ENCODE results near the gene GABRG3.
A peak's percentile ranks its signal among the peaks of the same experiment; 100 is the strongest.

The GABRG3 gene

DNA sequence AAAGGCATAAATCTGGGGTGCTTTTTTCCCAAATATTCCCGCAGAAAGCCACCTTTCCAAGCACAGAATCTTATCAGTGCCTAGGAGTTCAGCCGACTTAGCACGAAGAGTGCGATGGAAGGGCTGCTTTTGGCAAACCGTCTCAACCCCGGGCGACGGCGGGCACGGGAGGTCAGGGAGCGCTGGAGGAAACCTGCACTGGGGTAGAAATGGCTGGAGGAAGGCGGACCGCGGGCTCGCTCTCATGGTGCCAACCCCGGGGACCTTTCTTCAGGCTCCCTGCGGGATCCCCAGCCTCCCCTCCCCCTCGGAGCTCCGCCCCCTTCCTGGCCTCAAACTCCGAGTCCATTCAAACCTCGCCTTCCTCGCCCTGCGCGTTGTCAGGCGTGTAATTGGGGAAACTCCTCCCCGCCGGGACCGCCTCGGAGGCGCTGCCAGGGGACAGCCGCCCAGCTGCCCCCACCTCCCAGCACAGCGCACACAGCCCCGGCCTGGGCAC is at the start of gene GABRG3:
Gene GABRG3 (plus strand): TSS at position 470 of the 499 bp plus-strand sequence.
- H3K4me3 ChIP-seq (ENCODE audit: low read depth, low read length): peak within 1 kb of the TSS; percentile 33

DNA sequence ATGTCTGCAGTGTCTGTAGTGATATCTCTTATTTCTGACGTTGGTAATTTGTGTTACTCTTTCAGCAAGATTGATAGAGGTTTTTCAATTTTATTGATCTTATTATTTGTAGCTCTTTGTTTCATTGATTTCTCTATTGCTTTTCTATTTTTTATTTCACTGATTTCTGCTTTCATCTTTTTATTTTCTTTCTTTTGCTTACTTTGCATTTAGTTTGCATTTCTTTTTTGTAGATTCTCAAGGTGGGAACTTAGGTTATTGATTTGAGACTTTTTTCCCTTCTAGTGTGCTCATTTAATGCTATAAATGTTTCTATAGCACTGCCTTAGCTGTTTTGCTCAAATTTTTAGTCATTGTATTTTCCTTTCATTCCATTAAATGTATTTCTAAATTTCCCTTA is 49.5 kb upstream of the GABRG3 start:
- no peak overlapping the region for H3K4me3 ChIP-seq (ENCODE audit: low read depth, low read length)

- no peak overlapping the region for H3K4me3 ChIP-seq (ENCODE audit: low read depth, low read length)
Observed at GRCh38 chr15:26926081-26926480, 44.9 kb upstream of the GABRG3 start.

GRCh38 chr15:26928051-26928450 is 42.9 kb upstream of the GABRG3 start:
- H3K4me3 ChIP-seq (ENCODE audit: low read depth, low read length): no peak overlapping the region

DNA sequence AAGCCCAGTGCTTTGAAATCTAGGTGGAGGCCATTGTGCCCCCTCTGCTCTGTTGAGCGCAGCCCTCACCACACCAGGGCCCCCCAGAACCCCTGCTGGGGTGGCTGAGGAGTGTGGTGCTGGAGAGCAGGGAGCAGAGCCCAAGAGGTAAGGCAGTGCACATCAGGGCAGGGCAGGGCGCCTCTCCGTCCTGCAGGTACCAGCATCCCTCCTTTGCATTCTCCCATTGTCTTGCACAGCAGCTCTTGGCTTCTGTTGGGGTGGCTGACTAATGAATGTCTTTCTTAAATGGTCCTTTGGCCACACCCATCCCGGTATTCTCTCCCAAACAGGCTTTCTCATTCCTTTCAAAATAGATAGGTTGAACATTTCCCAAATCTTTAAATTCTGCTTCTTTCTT is 41.4 kb upstream of the GABRG3 start:
- H3K4me3 ChIP-seq (ENCODE audit: low read depth, low read length): no peak overlapping the region

GRCh38 chr15:26934848-26935247 is 36.1 kb upstream of the GABRG3 start:
- no peak overlapping the region for H3K4me3 ChIP-seq (ENCODE audit: low read depth, low read length)

DNA sequence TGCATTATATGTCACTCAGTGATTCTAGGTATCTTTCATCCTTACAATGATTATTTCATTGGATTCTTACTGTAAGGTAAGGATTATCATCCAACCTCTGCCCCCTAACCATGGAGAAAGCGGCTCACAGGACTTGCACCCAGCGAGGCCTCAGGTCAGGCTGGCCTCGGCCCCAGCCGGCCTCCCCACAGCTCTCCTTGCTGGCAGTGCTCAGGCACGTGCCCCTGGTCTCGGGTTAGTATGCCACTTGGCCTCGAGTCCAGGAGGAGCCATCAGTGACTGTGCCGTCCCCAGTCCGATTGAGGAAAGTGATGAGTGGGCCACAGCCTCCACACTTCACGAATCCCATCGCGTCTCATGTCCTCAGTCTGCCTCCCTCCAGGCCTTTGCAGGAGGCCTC is 35.7 kb upstream of the GABRG3 start:
- no peak overlapping the region for H3K4me3 ChIP-seq (ENCODE audit: low read depth, low read length)

- H3K4me3 ChIP-seq (ENCODE audit: low read depth, low read length): no peak overlapping the region
Observed at GRCh38 chr15:26936502-26936901, 34.5 kb upstream of the GABRG3 start.

- no peak overlapping the region for H3K4me3 ChIP-seq (ENCODE audit: low read depth, low read length)
Observed at GRCh38 chr15:26937134-26937533, 33.8 kb upstream of the GABRG3 start.

DNA sequence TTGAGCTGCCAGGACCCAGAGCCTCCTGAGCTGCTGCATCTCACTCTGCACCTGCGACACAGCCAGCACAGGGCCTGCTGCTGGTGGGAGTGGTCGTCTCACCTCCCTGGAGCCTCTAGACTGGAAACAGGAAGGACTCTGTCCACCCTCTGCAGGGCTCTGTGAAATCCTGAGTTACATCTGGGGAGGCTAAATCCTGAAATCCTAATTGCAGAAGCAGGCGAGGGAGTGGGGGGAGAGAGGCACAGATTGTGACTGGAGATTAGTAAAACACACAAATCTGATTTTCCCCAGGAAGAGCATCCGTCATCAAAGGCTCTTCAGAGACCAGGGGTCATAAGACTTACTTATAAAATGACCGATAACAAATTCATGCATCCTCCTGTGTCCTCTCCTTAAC is 31.6 kb upstream of the GABRG3 start:
- H3K4me3 ChIP-seq (ENCODE audit: low read depth, low read length): no peak overlapping the region

- H3K4me3 ChIP-seq (ENCODE audit: low read depth, low read length): no peak overlapping the region
Observed at GRCh38 chr15:26941489-26941888, 29.5 kb upstream of the GABRG3 start.

DNA sequence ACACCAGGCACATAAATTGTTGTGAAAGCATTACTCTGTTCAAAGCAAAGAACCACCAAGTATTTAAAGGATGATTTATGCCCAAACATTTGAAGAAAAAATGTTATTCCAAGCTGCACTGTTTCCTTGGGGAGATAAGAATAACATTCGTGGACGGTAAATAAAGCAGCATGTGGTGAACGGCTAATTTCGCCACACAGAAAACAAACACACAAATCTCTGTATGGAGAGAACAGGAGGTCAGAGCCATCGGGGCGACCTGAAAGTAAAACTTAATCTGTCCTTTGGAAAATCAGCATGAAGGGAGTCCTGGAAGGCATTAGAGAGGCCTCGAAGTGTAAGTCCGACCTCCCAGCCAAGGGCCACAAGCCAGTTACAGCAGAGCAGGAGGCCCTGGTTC is 27.1 kb upstream of the GABRG3 start:
- H3K4me3 ChIP-seq (ENCODE audit: low read depth, low read length): no peak overlapping the region

GRCh38 chr15:26945046-26945445 is 25.9 kb upstream of the GABRG3 start:
- H3K4me3 ChIP-seq (ENCODE audit: low read depth, low read length): no peak overlapping the region

- no peak overlapping the region for H3K4me3 ChIP-seq (ENCODE audit: low read depth, low read length)
Observed at GRCh38 chr15:26950001-26950400, 21.0 kb upstream of the GABRG3 start.

DNA sequence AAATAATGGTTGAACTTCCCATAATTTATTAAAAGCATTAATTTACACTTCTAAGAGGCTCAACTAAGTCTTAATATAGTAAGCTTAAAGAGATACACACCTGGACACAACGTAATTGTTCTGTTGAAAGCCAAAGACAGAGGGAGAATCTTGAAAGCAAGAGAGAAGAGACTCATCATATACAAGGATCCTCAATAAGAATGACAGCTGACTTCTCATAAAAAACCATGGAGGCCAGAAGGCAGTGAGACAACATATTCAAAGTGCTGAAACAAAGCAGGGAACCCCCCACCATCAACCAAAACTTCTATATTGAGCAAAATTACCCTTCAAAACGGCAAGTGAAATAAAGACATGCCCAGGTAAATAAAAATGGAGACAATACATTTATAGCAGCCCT is 16.6 kb upstream of the GABRG3 start:
- H3K4me3 ChIP-seq (ENCODE audit: low read depth, low read length): no peak overlapping the region

GRCh38 chr15:26967719-26968269 is 3.2 kb upstream of the GABRG3 start:
- peak overlapping the region; percentile 68 for H3K4me3 ChIP-seq (ENCODE audit: low read depth, low read length)

GRCh38 chr15:26968806-26969205 is 2.2 kb upstream of the GABRG3 start:
- no peak overlapping the region for H3K4me3 ChIP-seq (ENCODE audit: low read depth, low read length)

- peak overlapping the region; percentile 33 for H3K4me3 ChIP-seq (ENCODE audit: low read depth, low read length)
Observed at GRCh38 chr15:26971271-26972018, 464 bp downstream of the GABRG3 start.

DNA sequence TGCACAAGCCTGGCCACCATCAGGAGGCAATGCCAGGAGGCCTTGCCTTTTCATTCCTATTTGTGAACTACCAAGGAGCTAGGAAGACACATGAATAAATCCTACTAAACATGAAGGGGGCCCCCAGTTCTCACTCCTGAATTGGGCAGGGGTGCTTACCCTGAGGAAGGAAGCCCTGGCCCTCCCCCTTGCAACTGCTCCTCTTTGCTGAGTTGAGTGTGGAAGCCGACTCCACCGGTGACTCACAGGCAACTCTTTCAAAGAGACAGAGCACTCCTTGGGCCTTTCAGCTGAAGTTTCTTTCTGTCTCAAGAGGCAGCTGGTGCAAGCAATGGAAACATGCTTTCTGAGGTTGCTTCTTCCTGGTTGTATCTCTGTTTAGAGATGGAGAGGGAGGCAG is 1.7 kb downstream of the GABRG3 start:
- H3K4me3 ChIP-seq (ENCODE audit: low read depth, low read length): no peak overlapping the region

DNA sequence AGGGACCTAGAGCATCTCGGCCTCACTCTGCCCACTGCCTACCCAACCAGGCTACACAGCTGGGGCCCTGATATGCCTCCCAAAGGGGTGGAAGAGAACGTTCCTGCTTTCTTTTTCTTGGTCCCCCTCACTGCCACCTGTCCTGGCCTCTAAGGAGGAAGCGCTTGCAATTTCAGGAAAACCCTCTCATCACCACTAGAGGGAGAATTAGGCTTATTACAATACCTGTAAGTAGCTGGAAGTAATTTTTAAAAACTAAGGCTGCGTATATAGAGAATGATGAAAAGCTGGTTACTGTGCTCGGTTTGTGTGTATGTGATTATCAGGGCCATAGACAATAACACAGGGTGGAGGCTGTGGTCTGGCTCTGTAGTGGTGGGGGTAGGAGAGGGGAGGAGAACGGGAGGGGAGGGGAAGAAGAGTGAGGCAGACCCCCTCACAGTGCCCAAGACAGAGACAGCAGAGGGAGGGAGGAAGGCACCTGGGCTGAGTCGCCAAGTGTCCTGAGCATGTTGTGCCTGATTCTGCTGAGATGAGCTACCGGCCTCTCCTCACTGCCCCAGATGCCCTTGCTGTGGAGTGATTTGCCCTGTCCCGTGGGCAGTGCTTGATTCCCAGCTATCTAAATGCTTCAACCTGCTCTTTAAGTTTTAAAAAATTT is 3.3 kb downstream of the GABRG3 start:
- no peak overlapping the region for H3K4me3 ChIP-seq (ENCODE audit: low read depth, low read length)

DNA sequence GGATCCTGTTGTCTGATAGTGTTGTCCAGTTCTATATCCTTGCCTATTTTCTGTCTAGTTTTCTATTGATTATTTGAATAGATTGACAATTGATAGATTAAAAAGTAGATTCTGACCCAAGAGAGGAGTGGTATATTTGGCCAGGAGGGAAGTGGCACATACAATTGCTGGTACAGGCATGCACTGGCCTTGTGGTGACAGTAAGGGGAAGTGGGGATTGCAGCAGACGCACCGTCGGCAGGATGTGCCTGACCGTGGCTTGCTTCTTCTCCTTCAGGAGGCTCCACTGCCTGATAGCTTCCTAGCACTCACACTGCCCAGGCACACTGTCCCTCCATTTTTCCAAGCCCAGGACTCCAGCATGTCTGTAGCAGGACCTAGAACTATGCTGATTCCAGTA is 10.5 kb downstream of the GABRG3 start:
- no peak overlapping the region for H3K4me3 ChIP-seq (ENCODE audit: low read depth, low read length)

- no peak overlapping the region for H3K4me3 ChIP-seq (ENCODE audit: low read depth, low read length)
Observed at GRCh38 chr15:26983822-26984221, 12.8 kb downstream of the GABRG3 start.
